Medulla oblongata (tissue), 1 donor: ENCODE results near the gene ZNF184.

Experiments
- DNase-seq: peaks from one replicate; pipeline ENCODE4 v3.0.0-alpha.2; 2015; ENCODE audit errors: extremely low spot score

Gene ZNF184

DNA sequence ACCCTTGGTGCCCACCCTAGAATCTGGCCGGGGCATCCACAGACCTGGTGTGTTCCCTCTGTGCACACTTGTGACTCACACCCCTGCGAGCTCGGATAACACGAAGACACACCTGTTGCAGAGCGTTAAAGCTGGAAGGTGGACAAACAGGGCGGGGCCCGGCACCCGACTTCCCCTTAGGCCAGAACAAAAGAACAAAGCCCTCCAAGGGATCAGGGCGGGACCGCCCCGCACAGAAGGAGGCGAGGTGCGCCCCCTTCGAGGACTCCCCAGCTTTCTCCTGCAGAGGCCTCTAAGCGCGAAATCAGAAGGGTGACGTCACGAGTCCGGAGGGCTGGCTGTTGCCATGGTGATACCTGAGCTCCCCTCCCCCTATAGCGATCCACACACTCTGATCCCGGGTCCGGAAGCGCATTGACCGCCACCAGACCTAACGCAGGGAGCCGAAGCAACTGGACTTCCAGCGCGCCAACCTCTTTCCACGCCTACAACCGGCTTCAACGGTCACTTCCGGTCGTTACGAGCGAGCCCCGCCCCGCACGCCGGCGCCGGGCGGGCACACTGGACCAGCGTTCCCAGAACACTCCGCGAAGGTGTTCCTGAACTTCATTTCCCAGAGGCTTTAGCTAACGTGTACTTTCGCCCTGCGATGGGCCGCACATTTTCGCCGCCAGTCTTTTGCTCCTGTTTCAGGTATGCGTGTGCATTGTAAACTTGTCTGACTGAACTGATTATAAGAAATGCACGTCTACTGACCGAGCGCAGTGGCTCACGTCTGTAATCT lies at the start of gene ZNF184:
Gene ZNF184 (minus strand): TSS at position 489 of the 784 bp plus-strand sequence. CDS start 811 bp downstream, outside the sequence.
- peak; percentile 98 for DNase-seq

DNA sequence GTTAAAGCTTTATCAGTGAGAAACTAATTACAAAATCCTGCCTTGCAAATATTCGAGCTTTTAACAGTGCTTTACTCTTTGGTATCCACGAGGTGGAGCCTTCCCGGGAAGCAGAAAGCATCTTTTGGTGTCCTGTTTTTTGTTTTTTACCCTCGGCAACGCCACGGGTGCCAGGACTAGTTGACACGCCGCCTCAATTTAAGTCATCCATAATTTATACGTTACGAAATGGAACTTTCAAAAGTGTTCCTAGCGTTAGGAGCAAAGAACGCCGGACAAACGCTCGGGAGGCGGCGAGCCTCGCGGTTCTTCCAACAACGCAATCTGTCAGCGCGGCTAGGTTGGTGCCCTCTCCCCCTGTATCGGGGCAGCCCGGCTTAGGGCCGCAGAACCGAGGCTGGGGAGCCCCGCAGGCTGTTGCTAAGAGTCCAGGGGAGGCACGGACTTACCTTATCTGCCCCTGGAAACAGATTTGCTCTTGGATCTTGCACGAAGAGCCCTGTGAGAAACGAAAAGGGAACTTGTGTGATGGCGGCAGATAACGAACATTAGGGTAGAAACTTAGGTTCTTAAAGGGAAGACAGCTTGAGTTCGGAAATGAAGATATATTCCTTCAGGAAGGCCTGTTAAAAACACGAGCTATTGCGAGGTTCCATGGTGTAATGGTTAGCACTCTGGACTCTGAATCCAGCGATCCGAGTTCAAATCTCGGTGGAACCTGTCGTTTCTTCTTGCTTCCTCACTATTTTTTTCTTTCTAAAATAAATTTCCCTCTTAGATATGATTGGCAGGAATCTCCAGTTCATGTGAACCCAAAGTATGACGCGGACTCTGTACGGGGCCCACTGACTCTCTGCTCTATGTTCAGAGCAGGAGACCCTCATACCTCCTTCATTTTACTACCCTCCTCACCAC lies 46.2 kb upstream of the ZNF184 start:
- DNase-seq: peak; percentile 91

DNA sequence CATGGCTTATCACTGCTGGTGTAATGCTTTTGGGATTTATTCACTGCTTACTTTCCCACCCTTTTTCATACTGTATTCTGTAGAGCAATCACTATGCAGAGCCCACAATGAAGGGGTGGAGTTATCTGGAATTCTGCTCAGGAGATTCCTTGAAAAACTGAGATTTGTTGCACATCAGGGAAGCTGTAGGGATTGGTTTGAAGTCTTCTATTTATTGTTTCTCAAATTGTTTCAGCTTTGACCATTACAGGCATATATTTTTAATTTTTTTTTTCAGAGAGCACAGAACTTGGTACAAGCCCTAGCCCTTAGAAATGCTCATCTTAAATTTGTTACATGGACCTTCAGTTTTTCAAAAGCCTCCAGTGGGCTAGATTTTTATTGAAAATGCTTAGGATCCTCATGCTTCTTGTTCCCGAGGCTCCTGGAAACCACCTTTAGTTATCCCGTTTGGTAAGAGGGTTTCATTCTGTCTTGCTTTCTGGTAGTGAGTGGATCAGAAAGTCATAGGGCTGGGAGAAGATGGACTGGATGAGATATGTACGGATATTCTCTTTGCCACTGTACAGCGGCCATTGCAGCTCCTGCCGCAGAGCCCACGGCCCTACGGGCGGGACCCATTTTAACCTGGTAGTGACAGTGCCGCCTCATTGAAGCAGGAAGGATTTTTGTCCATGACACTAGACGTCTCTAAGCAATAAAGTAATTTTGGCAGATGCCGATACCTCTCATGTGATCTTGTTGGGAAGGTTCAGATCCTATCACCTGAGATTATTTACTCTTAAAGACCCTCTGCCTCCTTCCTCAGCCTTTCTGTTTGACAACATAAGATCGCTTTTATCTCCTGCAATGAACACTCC lies 45.3 kb upstream of the ZNF184 start:
- peak; percentile 21 for DNase-seq

DNA sequence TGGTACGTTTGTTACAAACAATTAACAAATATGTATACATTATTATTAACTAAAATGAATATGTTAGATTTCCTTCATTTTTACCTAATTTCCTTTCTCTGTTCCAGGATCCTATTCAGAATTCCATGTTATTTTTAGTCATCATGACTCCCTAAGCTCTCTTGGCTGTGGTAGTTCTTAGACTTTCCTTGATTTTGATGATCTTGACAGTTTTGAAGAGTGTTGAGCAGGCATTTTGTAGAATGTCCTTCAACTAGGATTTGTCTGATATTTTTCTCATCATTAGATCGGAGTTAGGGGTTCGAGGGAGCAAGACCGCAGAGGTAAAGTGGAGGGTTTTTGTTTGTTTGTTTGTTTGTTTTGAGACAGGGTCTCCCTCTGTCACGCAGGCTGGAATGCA lies 44.3 kb upstream of the ZNF184 start:
- no peak for DNase-seq

DNA sequence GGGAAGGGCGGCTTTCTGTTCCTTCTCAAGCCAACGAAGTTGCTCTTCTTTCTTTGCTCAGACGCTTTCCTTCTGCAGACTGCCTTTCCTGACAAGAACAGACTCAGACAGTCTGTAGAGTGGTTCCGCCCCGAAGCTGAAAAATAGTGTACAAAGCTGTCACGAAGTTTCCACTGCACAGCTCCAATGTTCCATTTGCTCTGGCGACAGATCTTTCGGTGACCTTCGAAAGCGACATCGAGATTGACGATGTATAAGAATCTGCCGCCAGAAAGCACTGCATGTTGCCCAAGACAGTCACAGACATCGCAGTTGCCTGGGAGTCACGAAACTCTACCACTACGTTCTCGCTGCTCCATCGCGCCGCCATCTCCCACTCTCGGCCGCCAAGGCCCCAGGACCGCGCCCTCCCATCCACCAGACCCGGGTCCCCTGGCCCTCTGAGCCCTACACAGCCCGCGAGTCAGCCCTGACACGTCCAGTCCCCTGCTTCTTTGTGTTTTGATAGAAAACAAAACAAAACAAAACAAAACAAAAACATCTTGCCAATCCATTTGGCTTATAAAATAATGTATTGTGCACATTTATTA lies 42.1 kb upstream of the ZNF184 start:
- no peak for DNase-seq

DNA sequence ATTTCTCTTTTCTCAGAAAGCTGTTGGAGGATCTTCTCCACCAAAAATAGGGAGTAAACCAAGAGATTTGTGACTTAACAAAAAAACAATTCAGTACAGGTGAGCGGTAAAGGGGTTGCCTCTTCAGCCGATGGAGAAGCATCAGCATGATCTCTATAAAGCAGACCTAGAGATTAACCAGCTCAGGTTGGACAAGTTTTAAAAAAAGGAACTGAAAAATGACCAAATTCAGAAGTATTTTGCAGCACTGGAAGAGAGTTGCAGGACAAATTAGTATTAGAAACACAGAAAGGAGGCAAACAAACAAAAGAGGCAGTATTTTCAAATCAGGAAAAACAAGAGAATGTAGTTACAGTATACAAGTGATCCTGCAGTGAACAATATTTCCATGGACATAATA lies 39.6 kb upstream of the ZNF184 start:
- no peak for DNase-seq

DNA sequence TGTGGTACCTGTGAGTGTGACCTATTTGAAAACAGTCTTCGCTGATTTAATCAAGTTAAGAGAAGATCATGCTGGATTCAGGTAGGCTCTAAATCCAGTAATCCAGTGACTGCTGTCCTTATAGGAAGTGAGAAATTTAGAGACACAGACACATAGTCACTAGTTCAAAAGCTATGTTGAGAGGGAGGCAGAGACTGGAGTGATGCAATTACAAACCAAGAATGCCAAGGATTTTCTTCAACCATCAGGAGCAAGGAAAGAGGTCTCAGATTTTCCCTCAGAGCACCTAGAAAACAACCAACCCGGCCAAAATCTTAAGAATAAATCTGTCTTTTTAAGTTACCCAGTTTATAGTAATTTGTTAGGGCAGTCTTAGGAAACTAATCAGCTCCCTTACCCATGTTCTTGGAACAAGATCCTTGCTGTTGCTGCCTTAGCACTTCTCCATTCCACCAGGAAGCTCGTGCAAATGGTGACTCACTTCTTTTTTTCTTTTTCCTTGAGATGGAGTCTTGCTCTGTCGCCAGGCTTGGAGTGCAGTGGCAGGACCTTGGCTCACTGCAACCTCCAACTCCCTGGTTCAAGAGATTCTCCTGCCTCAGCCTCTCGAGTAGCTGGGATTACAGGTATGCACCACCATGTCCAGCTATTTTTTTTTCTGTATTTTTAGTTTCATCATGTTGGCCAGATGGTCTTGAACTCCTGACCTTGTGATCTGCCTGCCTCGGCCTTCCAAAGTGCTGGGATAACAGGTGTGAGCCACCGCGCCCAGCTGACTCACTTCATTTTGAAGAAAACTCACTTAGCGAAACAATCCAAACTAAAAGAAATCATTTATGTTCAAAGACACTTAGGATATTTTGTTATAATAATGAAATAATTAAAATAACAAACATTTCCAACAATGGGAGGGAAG lies 34.4 kb upstream of the ZNF184 start:
- DNase-seq: no peak

DNA sequence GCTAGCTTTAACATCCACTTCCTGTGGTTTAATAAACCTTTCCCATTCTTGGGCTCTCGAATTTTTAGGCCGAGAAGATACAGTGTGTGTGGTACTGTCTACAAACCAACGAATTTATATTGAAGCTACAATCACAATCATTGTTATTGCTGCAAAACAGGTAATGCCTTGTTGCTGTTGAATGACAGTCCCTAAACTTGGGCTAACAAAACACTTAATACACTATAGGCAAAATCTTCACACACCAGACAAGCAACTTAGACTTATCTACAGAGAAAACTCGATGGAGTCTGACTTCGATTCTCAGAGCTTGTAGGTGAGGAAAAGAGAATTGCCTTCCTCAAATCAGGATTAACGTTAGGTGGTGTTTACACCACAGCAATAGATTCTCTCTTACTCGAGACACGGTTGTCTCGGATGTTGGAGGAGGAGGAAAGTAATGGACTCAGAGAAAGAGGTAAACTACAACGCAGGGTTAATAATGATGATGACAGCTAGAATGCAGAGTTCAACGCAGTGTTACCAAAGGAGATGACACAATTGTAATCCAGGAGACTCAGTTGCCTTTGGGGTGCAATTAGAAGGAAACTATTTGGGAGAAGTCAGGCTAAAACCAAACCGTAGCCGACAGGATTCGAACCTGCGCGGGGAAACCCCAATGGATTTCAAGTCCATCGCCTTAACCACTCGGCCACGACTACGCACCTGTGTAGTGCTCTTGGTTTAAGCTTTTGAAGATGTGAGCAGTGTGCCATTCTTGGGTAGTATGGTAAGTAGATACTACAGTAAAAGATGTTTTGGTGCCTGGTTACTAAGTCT lies 32.5 kb upstream of the ZNF184 start:
- no peak for DNase-seq

DNA sequence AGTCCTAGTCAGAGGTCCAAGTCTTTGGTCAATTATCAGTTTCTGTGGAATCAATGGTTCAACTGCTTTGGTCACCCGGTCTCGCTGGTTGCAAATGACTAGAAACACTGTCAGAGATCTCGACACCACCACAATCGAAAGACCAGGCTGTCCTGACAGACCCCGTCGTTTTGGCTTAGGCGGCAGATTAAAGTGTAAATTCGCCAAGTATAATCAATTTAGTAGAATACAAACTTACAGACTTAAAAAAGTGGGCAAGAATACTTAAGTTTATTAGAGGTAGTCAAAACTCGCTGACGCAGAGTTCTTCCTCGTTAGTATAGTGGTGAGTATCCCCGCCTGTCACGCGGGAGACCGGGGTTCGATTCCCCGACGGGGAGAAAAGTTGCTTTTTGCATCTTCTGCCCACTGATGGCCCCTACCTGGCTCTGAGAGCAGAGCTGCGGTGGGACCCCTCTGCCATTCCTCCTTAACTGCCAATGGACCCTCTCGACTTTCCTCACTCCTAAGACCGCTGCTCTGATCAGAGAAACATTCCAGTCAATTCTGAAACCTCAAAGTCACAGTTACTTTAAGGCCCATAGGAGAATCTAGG lies 30.6 kb upstream of the ZNF184 start:
- peak; percentile 86 for DNase-seq

DNA sequence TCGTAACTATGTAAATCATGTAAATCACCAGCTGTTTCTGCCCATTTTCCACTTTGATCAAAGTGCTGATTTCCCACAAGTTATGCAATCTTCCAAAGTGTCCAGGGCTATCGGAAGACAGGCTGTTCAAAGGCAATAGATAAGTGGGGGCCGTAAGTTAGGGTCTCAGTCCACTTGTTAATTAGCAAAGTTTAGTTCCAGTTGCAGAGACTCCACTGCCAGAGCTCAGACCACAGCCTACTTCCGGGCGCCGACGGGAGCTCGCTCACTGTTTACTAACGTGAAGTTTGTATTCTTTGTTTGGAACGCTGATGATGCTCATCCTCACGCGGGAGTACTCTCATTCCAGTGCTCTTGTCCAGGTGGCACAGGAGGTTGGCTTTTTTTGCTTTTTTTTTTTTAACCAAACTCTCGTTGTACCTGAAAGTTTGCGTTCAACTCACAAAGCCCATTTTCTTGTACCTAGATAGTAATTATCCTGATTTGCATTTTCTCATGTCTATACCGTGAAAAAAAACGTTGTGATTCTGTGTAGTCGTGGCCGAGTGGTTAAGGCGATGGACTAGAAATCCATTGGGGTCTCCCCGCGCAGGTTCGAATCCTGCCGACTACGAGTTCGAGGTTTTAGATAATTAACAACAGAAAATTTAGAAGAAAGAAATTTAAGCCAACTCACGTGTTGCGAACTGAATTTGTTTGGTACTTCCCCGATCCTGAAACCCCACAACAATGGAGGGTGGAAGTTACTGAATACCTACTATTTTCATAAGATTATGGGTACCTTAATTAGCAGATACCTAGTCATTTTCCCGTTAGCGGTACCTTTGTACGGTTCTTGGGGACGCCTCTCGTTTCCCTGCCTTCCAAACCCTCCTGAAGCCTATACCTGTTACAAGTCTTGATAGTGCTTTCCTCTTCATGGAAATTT lies 29.9 kb upstream of the ZNF184 start:
- peak; percentile 51 for DNase-seq

DNA sequence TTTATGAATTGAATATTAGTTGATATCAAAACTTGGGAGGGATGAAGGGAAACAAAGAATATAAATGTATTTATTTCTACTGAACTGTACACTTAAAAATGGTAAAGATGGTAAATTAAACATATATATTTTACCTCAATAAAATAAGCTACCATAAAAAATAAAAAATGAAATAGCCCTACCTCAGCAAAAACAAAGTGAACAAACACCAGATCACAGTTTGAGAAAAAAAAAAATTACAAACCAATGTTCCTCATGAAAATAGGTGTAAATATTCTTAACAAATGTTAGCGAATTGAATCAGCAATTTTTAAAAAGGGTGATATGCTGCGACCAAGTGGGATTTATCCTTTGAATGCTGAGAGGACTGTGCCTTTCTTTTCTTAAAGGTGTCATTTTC lies 28.3 kb upstream of the ZNF184 start:
- DNase-seq: no peak

DNA sequence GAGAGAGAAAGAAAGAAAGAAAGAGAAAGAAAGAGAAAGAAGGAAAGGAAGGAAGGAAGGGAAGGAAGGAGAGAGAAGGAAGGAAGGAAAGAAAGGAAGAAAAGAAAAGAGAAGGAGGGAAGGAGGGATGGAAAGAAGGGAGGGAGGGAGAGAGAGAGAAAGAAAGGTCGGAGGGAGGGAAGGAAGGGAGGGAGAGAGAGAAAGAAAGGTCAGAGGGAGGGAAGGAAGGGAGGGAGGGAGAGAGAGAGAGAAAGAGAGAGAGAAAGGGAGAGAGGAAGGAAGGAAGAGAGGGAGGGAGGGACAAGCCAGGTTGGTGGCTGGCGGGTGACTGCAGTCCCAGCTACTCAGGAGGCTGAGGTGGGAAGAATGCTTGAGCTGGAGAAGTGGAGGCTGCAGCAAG lies 27.3 kb upstream of the ZNF184 start:
- DNase-seq: no peak

DNA sequence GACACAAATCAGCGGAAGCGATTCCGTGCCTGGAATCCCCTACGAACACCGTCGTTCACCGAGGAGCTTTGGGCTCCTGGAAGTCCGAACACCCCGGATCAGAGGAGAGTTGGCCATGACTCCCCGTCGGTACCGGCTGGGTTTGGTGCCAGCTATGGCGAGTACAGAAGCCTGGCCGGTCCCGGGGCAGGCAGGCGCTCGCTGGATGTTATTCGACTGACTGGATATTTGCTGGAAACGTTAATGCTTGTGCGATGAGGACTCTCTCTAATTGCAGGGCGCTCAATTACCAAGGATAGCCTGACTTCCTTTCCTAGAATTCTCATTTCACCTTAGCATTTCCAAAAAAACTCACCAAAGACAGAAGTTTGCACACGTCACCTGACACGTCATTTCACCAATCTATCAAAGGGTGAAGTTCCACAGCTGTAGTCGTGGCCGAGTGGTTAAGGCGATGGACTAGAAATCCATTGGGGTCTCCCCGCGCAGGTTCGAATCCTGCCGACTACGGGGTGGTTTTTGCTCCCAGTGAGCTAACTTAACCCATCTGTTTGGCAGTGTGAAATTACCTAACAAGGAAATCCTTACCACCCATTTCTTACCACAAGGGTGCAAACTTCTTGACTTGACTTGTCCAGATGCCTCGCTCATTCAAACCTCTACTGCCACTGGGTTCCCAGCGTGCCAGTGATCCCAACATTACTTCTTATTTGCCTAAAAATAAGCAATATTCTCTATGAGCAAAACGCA lies 22.7 kb upstream of the ZNF184 start:
- DNase-seq: peak; percentile 52

DNA sequence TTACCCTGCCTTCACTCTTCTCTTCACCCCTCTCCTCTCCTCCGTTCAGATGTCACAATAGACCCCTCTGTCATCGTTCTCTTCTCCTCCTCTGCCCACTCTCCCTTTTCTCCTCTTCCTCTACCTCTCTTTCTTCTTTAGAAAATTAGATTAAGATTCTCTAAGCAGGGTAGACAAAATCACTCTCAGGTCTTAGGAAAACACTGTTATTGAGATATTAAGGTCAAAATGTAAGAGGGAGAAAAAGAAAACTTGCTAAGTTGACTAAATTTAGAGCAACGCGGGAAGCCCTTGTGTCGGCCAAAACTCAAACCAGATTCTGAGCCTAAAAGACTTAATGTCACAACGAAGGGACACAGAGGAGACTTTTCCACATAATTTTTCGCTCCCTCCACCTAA lies 22.1 kb upstream of the ZNF184 start:
- no peak for DNase-seq

DNA sequence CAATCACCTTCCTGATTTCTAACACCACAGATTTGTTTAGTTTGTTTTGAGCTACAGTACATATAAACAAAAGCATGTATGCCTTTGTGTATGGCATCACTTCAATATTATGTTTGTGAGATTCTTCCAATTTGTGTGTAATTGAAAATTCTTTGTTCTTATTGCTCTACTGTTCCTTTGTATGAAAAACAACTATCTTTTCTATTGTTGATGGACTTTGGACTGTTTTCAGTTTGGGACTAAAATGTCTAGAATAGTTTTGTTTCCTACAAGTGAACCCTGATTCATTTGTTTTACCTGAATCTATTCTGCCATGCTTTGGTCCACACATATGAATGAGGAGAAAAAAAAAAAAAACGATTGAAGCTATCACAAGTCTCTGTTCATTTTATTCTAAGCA lies 21.2 kb upstream of the ZNF184 start:
- DNase-seq: no peak

DNA sequence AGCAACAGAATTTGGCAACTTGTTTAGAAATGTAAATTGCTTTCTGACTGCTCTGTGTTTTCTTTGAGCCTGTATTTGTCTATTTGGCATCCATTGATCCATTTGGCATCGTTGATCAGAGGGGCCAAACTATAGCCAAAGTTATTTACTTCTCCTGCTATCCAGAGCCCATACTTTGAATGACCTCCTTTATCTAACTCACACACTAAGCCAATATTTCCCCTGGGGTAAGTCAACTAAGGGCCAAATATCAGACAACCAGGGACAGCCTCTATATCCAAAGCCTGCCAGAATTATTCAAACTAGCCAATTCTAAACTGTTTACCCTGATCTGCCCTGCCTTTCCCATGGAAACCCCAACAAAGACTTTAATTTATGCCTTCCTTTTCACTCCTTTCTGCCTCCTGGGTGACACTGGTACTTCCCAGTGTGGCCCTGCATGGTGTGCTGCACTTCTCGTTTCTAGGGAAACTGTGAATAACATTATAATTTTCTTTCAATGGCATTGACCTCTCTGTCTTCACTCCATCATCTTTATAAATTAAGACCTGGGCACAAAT lies 19.8 kb upstream of the ZNF184 start:
- DNase-seq: peak; percentile 62
